EH (cell line): Measurements from ENCODE around the gene ANKDD1A.

Source experiments
- DNase-seq: peaks from one replicate; pipeline ENCODE4 v3.0.0-alpha.2; 2015; ENCODE audit warnings: low read depth

Gene ANKDD1A

DNA sequence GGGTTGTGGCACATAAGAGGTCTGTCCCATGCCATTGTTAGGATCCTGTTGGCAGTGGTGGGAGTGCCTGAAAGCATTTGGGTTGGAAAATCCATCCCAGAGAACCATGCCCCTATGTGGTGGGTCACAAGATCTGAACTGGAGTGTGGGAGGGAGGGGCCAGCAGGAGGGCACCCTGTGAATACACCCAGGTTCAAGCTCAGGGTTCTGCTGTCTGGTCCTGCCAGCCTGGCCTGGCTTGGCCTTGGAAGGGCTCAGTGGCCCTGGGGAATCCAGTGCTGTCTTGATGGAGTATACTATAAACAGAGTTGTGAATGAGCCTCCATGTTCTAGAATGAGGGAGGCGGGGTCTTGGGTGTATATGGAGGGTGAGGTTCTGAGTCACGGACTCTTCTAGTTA lies 11.8 kb downstream of the ANKDD1A start:
- DNase-seq = no peak

DNA sequence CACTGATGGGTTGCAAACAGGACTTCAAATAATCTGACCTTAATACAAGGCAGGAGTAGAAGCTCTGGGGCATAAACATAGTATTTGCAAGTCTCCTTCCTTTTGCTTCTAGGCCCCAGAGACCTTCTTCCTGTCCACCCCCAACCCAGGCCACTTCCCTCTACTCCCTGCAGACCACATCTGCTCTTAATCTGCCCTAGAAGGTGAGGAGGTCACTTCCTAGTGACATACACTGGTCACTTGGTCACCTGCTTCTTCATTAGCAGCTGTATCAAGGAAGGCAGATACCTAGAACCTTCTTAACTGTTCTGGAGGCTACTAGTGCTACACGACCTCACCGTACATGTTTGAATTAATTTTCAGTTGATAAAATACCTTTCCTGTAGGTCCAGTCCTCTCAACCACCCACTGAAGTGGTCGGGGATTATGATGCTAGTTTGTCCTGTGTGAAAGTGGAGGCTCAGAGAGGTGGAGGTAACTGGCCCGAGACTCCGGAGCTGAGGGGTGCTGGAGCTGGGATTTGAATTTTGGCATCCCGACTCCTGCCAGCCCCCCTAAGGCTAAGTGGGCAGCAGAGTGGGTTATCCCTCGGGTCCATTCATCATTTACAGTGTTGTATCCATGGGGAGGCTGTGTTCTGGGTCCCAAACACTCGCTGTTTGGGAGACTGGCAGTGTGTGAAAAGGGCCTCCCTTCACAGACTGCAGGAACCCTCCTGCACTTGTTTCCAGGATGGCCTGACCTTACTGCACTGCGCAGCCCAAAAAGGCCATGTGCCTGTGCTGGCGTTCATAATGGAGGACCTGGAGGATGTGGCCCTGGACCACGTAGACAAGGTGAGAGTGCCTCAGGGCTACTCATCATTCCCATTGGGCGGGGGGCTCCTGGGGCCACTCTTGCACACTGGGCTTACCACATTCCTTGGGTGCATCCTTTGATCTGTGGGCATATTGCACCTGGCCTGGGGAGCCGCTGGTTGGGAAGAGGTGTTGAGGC lies 13.9 kb downstream of the ANKDD1A start:
- no peak for DNase-seq

DNA sequence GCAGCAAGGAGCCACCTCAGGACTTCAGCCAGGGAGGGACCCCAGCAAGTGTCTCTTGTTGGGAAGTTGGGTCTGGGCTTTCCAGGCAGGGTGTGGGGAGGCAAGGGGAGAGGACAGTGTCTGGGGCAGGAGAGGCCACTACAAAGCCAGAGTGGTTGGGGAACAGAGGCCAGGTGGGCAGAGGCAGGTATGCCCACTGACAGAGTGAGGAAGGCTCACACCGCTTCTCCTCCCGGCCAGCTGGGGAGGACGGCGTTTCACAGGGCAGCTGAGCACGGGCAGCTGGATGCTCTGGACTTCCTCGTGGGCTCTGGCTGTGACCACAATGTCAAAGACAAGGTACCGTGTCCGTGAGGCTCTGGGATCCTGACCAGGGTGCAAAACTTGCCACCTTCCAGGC lies 15.0 kb downstream of the ANKDD1A start:
- no peak for DNase-seq

DNA sequence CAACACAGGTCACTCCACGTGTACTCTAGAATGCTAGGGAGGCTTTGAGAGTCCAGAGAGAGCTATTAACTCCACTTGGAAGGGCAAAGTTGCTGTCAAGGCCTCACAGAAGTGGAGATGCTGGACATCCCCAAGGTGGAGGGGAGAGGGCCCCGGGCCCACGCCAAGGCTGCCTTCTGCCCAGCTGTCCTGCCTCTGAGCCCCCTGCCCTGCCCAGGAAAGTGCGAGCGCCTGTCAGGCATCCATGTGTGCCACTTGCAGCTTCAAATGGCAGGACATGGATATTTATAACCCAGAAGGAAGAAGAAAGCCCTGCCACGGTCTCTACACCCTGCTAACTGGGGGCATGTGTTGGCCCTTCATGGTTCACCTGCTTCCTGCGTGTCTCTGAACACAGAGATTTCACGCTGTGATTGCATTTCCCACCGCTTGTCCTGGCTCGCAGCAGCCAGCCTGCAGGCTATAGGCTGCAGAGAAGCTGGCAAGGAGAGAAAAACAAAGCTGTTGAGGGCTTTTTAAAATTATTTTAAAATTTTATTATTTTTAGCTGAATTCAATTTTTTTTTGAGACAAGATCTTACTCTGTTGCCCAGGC lies 17.0 kb downstream of the ANKDD1A start:
- no peak for DNase-seq

DNA sequence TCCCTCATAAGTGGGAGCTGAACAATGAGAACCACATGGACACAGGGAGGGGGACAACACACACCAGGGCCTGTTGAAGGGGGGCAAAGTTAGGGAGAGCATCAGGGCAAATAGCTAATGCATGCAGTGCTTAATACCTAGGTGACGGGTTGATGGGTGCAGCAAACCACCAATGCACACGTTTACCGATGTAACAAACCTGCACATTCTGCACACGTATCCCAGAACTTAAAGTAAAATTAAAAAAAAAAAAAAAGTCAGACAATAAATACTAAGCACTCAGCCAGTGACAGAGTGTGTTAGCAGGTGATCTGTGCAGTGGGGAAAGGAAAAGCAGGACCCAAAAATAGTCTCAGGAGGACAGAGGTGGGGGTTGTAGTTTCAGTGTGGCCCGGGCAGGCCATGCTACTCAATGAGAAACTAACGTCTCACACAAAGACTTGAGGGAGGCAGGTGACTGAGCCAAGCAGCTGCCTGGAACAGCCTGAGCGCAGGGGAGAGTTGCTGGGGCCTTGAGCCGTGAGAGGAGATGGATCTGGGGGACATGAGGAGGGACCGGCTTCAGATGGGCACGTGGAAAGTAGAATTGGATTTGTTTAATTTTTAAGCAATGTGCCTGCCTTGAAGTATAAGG lies 18.4 kb downstream of the ANKDD1A start:
- no peak for DNase-seq

DNA sequence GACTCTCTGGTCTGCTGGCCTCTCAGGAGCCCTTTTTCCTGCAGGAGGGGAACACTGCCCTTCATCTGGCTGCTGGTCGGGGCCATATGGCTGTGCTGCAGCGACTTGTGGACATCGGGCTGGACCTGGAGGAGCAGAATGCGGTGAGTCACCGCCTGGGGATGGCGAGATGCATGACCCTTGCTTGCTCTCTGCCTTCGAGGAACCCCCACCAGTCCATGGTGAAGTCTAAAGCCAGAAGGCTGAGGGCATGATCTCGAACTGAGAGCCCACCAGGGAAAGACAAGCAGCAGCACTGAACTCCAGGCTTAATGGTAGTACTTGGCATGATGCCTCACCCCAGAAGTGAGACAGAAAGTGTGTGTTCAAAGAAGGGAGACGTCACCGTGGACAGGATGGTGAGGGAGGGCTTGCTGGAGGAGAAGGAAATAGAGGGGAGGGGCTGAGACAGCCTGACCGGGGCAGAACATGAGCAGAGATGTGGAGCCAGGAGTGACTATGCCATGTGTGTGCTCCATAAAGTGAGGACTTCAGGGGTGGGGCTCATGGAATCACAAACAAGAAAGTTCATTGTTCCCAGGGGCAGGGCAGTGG lies 19.2 kb downstream of the ANKDD1A start:
- DNase-seq = peak; percentile 74

DNA sequence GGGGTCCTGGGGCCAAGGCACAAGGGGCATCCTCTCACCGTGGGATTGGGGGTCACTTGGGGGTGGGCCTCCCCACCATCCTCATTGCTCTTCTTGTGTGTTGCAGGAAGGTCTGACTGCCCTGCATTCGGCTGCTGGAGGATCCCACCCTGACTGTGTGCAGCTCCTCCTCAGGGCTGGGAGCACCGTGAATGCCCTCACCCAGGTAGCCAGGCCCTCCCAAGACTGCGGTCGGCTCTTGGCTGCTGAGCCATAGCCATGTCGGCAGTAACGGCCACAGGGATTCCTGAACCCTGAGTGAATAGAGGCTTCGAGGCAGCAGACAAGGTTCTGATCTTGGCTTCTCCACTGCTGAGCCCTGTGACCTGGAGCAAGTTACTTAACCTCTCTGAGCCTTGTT lies 19.7 kb downstream of the ANKDD1A start:
- no peak for DNase-seq

DNA sequence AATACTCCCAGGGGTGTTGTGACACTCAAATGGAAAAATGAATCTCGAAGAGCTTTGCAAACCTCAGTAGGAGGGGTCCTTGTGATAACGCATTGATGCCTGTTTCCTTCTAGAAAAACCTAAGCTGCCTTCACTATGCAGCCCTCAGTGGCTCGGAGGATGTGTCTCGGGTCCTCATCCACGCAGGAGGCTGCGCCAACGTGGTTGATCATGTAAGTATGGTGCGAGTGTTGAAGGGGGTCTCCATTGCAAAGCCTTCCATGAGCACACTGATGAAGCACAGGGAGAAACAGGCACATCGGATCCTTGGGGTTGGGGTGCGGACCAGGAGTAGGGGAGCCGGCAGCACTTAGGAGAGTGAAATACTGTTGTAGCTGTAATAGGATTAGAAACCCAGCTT lies 22.3 kb downstream of the ANKDD1A start:
- no peak for DNase-seq

DNA sequence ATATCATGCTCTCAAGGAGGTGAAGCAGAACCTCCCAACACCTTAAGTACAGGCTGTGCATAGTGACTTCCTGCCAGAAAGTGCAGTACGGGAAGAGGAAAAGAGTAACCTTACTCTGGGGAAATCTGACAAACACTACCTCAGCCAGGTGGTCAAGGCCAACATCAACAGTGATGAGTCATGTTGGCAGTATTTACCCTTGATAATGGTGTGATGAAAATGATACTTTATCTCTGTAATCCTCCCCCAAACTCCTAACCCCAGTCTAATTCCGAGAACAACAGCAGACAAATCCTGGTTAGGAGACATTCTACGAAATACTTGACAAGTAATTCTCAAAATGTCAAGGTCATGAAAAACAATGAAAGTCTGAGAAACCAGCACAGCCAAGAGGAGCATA lies 26.5 kb downstream of the ANKDD1A start:
- DNase-seq = no peak

DNA sequence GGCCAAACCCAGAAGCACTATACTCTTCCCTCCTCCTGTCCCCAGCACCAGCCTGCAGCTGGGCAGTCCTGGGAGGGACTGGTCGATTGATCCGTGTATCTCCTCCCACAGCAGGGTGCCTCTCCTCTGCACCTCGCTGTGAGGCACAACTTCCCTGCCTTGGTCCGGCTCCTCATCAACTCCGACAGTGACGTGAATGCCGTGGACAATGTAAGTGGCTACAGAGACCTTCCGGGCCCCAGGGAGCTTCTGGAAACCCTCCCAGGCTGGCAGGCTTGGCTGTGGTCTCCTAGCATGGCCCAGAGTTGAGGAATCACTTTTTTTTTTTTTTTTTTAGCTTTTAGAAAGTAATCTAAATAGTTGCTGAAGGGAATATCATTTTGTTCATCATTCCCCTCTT lies 30.7 kb downstream of the ANKDD1A start:
- no peak for DNase-seq

DNA sequence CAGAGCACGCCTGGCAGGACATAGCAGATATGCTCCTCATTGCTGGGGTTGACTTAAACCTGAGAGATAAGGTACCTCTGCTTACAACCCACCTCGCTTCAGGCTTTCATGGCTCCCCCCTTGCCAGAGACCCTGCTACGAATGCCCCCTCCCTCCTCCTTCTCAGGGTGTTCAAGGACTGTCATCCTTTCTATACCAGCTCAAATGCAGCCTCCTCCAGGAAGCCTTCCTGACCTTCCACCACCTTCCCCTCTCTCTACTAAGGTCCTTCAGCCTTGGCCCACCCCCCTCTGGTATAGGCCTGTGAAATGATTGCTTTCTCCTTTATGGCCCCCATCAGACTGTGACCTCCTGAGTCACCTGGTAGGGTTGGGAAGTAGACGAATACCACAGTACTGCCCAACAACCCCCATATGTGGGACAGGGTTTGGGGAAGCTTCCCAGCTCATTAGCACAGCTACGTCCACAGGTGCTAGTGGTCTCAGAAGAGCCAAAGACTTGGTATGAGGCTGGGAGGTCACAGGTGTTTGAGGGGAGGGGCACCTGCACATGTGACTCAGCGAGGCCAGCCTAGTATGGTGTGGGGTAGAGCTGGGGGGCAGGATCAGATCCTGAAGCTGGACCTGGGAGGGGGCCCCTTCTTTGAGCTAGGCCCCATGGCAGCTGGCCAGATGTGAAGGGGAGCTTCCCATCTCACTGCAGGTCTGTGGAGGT lies 32.0 kb downstream of the ANKDD1A start:
- no peak for DNase-seq

DNA sequence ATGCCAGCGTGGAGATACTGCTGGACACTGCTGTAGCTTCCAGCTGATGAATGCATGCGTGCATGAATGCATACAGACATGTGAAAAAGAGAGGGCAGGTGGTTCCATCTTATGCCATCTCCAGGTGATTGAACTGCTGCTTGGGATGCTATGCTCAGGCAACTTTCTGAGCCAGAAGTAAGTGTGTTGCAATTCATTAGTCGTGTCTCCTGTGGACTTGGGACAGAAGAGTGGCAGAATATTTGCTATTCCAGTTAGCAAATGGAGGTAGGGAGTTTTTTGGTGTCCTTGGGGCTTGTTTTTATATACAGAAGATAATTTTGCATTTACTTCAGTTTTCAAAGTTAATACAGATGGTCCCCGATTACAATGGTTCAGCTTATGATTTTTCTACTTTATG lies 33.3 kb downstream of the ANKDD1A start:
- DNase-seq = no peak

DNA sequence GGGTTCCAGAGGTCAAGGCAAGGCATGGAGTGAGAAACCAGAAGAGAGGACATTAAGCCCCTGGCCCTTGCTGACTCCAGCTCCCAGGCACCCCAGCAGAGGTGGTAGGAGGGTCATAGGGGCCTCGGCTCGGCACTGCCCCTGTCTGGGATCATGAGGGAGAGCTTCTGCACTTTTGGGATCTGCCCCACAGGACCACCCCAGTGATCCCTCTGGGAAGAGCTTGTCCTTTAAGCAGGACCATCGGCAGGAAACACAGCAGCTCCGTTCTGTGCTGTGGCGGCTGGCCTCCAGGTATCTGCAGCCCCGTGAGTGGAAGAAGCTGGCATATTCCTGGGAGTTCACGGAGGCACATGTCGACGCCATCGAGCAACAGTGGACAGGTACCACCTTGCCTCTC lies 35.5 kb downstream of the ANKDD1A start:
- DNase-seq = no peak

DNA sequence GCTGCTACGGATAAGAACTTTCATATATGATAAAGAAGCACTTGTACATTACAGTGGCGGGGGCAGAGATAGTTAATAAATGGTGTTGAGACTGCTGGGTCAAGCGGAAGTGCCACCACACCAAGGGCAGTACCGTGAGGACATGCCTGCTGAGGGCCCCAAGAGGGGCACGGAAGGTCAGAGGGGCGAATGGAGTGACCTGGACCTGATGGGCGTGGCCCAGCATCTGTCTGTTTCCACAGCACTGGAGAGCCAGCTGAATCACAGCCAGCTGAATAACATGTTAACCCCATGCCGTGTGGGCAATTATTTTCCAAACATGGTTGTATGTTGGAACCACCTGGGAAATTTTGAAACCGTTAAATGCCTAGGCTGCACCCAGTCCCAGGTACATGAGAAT lies 37.2 kb downstream of the ANKDD1A start:
- no peak for DNase-seq

DNA sequence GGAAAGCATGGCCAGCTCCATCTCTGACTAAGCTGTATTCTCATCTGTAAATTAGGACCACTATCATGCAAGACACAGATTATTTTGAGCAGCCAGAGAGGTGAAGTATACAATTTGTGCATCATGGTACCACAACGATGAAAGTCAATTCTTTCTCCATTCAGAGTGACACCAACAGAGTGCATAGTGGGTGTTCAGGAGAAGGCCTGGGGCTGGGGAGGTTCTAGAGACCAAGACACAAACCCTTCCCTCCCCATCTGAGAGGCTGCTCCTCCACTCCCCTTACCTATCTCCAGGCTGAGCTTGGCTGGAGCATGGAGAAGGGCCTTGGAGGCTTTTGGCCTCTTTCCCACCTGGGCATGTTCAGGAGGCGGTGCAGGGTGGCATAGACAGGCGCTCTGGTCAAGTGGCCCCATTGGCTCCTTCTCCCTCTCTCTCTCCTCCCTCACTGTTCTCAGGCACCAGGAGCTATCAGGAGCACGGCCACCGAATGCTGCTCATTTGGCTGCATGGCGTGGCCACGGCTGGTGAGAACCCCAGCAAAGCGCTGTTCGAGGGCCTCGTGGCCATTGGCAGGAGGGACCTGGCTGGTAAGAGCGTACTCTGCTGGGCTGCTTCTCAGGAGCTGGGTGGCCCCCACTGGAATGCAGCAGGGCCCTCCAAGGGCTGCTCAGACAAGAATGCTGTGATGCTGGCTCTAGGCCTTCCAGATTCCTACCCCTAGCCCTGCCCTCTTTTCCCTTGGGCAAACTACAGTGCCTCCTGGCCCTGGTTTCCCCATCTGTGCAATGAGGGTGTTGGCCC lies 37.9 kb downstream of the ANKDD1A start:
- no peak for DNase-seq

DNA sequence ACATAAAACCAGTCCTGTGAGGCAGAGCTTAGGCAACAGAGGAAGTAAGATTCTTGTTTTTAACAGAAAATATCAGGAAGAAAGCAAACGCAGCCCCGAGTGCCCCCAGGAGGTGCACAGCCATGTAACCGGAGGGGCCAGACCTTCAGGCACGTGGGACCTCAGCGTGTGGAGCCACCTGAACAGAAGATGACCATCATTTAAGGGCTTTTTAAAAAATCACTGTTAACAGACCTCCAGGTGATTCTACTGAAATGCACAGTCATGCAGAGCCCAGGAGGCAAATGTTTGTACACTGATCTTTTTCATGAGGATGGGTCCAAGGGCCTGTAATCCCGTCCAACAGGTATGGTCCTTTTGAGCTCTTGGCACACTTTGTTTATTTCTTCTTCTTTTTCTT lies 39.2 kb downstream of the ANKDD1A start:
- DNase-seq = no peak

DNA sequence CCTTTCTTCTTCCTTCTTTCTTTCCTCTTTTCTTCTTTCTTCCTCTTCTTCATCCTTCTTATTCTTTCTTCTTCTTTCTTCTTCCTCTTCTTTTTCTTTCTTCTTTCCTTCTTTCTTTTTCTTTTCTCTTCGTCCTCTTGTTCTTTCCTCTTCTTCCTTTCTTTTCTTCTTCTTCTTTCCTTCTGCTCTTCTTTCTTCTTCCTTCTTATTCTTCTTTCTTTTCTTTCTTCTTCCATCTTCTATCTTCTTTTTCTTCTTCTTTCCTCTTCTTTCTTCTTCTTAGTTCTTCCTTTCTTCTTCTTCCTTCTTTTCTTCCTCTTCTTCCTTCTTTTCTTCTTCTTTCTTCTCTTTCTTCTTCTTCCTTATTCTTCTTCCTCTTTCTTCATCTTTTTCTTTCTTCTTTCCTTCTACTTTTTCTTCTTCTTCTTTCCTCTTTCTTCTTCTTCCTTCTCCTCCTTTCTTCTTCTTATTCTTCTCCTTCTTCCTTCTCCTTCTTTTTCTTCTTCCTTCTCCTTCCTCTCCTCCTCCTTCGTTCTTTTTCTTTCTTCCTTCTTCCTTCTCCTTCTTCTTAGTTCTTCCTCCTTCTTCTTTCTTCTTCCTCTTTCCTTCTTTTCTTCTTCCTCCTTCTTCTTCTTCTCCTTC lies 40.2 kb downstream of the ANKDD1A start:
- no peak for DNase-seq

DNA sequence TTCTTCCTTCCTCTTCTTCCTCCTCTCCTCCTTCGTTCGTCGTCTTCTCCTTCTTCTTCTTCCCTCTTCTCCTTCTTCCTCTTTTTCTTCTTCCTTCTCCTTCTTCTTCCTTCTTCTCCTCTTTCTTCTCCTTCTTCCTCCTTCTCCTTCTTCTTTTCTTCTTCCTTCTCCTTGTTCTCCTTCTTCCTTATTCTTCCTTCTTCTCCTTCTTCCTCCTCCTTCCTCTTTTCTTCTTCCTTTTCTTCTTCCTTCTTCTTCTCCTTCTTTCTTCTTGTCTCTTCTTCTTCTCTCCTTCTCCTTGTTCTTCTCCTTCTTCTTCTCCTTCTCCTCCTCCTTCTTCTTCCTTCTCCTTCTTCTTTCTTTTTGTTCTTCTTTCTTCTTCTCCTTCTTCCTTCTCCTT lies 42.7 kb downstream of the ANKDD1A start:
- no peak for DNase-seq

DNA sequence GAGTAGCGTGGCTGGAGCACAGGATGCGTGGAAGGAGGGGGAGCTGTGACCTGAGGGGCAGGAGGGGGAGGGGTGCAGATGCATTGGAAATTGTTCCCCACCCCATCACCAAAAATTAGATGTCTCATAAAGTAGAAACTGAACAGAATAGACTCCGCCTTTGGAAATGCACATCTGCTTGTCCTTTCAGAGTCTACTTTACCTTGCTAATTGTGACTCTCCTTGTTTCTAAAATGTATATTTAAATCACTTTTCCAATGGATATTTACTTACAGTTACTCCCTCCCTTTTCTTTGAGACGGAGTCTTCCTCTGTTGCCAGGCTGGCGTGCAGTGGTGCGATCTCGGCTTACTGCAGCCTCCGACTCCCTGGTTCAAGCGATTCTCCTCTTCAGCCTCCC lies 47.4 kb downstream of the ANKDD1A start:
- no peak for DNase-seq

DNA sequence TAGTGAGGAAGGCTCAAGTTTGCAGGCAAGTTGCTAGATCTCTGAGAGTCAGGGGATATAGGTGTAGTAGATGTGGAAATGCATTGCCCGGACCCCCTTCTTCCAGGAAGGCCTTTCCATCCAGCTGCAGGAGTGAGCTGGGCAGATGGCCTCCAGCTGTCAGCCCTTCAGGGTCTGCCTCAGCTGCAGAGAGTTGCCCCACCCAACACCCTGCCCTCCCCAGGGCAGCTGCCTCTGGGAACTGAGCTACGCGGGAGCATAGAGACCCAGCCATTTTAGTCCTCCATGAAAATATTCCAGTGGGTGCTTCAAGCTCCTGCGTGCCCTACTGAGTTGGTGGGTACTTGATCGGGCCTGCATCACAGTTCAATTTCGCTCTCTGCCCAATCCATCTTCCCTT lies 48.5 kb downstream of the ANKDD1A start:
- DNase-seq = no peak

DNA sequence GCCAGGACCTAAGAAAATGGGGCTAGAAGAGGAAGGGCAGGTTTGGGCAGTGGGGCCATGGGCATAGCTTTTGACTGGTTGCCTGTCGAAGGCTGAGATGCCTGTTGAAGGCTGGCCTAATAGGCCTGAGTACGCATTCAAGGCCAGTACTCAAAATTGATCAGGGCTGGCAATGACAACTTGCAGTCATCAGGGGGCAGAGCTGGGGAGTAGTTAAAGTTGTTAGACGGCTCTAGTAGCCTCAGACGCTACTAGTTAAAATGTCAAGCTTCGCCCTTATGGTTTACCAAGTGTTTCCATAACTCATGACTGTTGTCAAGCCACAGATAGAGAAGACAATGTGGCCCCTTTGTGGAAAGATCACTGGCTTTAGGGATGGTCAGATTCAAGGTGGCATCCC lies 49.3 kb downstream of the ANKDD1A start:
- no peak for DNase-seq
